Testis (tissue), 3 donors: ENCODE data around the gene MATN1. TPM values are rescaled to one million over a fixed set of nuclear protein-coding genes. Genes with fewer than 3 reads are reported as not detected.

Experiments
- DNase-seq: peaks from one replicate; pipeline ENCODE4 v3.0.0-alpha.2; 2019
- H3K27ac ChIP-seq, 2 donors: fragments of 200-600 bp; sonication (generic); one replicate each; pipeline ENCODE4 v1.5.1; 2019
- H3K27me3 ChIP-seq: fragments of 200-600 bp; sonication (generic); one replicate; pipeline ENCODE4 v1.5.1; 2019
- H3K36me3 ChIP-seq: fragments of 200-600 bp; sonication (generic); one replicate; pipeline ENCODE4 v1.5.1; 2017; ENCODE audit warnings: low read depth; ENCODE audit errors: missing control alignments
- H3K4me1 ChIP-seq: fragments of 200-600 bp; sonication (generic); one replicate; pipeline ENCODE4 v1.5.1; 2019
- H3K4me3 ChIP-seq, 2 donors: fragments of 200-600 bp; sonication (generic); one replicate each; pipeline ENCODE4 v1.5.1; 2017 to 2019
- H3K9me3 ChIP-seq: fragments of 200-600 bp; sonication (generic); one replicate; pipeline ENCODE4 v1.5.1; 2017
- POLR2A ChIP-seq: fragments of 450-650 bp; IDR thresholded peaks from one replicate; pipeline ENCODE4 v1.6.1; 2017; ENCODE audit warnings: antibody characterized with exemption, mild to moderate bottlenecking, moderate library complexity
- WGBS, 2 donors: methylation state at CpG; one replicate each; pipeline ENCODE4 v1.1.5; 2018; 5-methylcytosine and 5-hydroxymethylcytosine counted together
- intact Hi-C: fragments of 100-400 bp; cut with DNase I; formaldehyde crosslinking; loops from one replicate; pipeline ENCODE4 v1.15.1; 2023; ENCODE audit warnings: low total_unique reads
- polyA plus RNA-seq: library from polyadenylated mRNA; stranded (reverse); fragments of 350-450 nt; fragmentation: Illumina TruSeq; extraction: RNeasy Lipid Tissue Mini Kit (QIAGEN cat#74804); gene quantifications from one replicate; pipeline ENCODE4 v1.2.3, GENCODE V29; 2014; ENCODE audit warnings: low read depth, low replicate concordance; ENCODE audit not compliant: insufficient read depth
- total RNA-seq, 2 donors: library from RNA; depleted of rRNA; stranded (reverse); fragments of >200 nt; gene quantifications; one replicate each; pipeline ENCODE4 v1.2.3, GENCODE V29; 2016
- TF ChIP-seq, protein P1 (sequence below), 3 experiments: fragments of 450-650 bp in 2 of 3; fragments of 200-600 bp in 1 of 3; sonication (generic) in 1 of 3; IDR thresholded peaks; one replicate each; pipeline ENCODE4 v1.5.1; 2016 to 2019; ENCODE audit warnings: antibody characterized with exemption in 3 of 3, mild to moderate bottlenecking in 2 of 3, moderate library complexity in 1 of 3

MATN1 gene
- total and polyA plus RNA-seq, 3 donors from 2014 or later, result 0.32 to 0.62 (median 0.55) TPM

DNA sequence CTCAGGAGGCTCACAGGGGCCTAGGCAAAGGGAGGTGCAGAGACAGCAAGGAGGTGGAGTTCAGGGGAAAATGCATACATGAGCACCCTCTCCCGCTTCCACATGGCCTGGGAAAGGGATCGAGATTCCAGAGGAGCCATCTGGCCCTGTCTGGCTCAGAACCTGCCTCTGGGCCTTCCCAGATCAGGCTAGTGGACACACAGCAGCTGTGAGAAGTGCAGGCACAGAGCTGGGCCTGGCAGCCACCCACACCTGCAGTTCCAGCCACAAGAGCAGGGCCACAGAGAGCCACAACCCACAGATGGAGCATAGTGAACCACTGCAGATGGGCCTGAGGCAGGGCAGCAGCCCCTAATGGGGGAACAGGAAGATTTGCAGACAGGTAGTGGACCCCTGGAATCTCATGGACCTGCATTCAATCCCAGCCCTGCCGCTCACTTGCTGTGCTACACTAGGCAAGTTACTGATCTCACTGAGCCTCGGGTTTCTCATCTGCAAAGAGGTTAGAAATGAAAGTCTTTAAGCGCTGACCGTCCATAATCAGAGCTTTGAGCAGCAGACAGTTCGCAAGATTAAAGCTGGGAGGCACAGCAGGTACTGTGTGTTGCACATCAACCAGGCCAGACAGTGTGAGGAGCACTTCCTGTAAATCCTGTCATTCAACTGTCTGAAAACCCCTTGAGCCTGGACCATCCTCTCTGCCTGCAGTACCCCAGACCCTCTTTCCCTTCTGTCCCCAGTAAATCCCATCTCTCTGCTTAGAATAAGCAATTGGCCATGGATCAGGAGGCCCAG, 58.0 kb downstream of the MATN1 start:
- no peaks in the 10 kb centered on the region for H3K27me3 ChIP-seq
- no peaks in the 10 kb centered on the region for H3K4me1 ChIP-seq
- intact Hi-C loops, result no loop called here
- no peaks in the 10 kb centered on the region for H3K9me3 ChIP-seq
- WGBS, 2 donors, result 92 to 100% methylated on average over 1 to 7 of the region's 7 CpGs
- no peaks in the 10 kb centered on the region for H3K36me3 ChIP-seq
- no peak for DNase-seq
- no peak overlapping the region for H3K27ac ChIP-seq
- H3K4me3 ChIP-seq, result no peak overlapping the region
- no peak for TF ChIP-seq POLR2A
- TF ChIP-seq, protein P1, sequence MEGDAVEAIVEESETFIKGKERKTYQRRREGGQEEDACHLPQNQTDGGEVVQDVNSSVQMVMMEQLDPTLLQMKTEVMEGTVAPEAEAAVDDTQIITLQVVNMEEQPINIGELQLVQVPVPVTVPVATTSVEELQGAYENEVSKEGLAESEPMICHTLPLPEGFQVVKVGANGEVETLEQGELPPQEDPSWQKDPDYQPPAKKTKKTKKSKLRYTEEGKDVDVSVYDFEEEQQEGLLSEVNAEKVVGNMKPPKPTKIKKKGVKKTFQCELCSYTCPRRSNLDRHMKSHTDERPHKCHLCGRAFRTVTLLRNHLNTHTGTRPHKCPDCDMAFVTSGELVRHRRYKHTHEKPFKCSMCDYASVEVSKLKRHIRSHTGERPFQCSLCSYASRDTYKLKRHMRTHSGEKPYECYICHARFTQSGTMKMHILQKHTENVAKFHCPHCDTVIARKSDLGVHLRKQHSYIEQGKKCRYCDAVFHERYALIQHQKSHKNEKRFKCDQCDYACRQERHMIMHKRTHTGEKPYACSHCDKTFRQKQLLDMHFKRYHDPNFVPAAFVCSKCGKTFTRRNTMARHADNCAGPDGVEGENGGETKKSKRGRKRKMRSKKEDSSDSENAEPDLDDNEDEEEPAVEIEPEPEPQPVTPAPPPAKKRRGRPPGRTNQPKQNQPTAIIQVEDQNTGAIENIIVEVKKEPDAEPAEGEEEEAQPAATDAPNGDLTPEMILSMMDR (IDR thresholded peaks at IDR 0.05), result no peak

DNA sequence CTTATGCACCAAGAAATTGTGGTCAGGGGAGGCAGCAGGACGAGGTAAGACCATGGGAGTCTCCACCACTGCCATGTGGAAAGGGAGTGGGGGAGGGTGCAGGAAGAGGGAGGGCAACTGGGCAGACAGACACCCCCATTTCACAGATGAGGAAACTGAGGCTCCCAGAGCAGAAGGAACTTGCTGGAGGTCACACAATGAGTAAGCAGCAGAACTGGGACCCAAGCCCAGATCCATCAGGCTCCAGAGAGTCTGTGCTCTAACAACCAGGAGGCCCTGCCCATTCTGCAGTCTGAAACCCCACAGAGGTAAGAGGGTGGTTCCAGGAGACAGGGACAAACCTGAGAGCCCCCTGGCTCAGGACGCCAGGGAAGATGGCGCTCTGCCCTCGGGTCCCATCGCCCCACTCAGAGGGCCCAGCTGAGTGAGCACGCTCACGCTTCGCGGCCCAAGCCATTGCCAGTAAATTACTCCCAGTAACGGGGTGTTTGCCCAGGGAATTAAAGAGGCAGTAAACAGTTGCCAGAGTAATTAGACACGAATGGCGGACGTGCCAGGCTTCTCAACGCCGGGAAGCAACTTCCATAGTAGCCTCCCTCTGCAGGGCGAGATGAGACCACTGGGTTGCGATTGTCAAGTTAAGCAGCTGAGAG, 59.2 kb downstream of the MATN1 start:
- H3K27ac ChIP-seq, result no peak overlapping the region
- TF ChIP-seq POLR2A, result no peak
- TF ChIP-seq, protein P1 (IDR thresholded peaks at IDR 0.05), result no peak
- no peaks in the 10 kb centered on the region for H3K4me1 ChIP-seq
- H3K9me3 ChIP-seq, result no peaks in the 10 kb centered on the region
- intact Hi-C loops, result no loop called here
- no peaks in the 10 kb centered on the region for H3K27me3 ChIP-seq
- no peak overlapping the region for H3K4me3 ChIP-seq
- no peak for DNase-seq
- no peaks in the 10 kb centered on the region for H3K36me3 ChIP-seq
- WGBS, 2 donors, result 79 to 87% methylated on average over 9 to 17 of the region's 17 CpGs

DNA sequence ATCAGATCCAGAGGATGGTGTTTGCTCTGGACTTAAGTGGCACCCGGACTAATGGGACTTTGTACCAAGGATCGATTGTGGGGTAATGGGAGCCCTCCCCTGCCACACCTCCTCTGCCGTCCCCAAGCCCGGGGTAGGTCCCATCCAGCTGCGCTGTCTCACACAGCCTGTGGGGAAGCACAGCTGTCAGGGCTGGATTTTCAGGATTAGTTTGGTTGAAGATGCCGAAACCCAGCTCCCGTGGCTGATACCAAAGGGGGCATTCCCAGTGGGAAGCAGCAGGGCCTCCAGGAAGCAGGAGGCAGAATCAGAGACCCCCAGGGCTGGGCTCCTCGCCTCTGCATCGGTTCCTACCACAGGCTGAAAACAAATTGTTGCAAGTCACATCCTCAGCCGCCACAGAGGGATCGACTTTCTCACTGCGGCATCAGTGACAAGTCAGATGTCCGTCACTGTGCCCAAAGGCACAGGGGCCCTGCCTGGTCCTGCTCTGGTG, 59.7 kb downstream of the MATN1 start:
- Histone ChIP-seq H3K27ac (no peak overlapping the region), H3K36me3 (no peaks in the 10 kb centered on the region), H3K27me3 (no peaks in the 10 kb centered on the region), H3K4me1 (no peaks in the 10 kb centered on the region), H3K4me3 (no peak overlapping the region), H3K9me3 (no peaks in the 10 kb centered on the region)
- WGBS, 2 donors, result 85 to 90% methylated on average over 8 to 13 of the region's 13 CpGs
- TF ChIP-seq POLR2A, result no peak
- TF ChIP-seq, protein P1 (IDR thresholded peaks at IDR 0.05), result no peak
- intact Hi-C loops, result no loop called here
- no peak for DNase-seq

DNA sequence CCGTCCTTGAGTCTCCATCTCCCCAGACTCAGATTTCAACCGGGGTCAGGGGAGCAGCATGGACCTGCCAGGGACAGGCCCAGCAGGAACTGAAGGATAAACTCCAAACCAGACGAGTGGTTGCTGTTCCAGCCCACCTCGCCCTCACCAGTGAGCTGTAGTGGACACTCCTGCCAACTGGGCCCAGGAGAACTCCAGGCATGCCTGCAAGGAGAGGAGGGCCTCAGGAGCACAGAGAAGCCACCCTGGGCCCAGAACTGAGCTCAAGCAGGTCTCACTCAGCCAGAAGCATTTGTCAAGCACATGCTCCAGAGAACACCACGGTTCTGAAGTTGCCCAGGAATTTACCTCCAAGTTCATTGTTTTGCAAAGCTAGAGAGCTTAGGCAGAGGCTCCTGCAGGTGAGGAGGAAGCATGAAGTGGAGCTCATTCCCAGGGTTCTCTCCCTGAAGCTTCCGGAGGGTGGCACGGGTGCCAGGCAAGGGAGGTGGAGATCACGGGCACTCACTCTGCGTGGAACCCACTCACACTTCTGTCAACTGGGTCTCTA, 61.0 kb downstream of the MATN1 start:
- no peak overlapping the region for H3K27ac ChIP-seq
- no peak for DNase-seq
- WGBS, 2 donors, result 77 to 88% methylated on average over 5 to 9 of the region's 9 CpGs

More for the DNA sequence above, 61.0 kb downstream of the MATN1 start:
- intact Hi-C loops, result no loop called here
- Histone ChIP-seq H3K36me3 (no peaks in the 10 kb centered on the region), H3K27me3 (no peaks in the 10 kb centered on the region), H3K4me3 (no peak overlapping the region), H3K4me1 (no peaks in the 10 kb centered on the region), H3K9me3 (no peaks in the 10 kb centered on the region)
- TF ChIP-seq, protein P1 (IDR thresholded peaks at IDR 0.05), result no peak
- no peak for TF ChIP-seq POLR2A
